GM19397 (cell line): ENCODE data around the gene PDZD4.

Experiments
- ATAC-seq: cut with Tn5 transposase; IDR thresholded peaks from one replicate; pipeline ENCODE4 v1.9.1; 2021; ENCODE audit warnings: mild to moderate bottlenecking, moderate library complexity; ENCODE audit not compliant: unreplicated experiment

The PDZD4 gene

DNA sequence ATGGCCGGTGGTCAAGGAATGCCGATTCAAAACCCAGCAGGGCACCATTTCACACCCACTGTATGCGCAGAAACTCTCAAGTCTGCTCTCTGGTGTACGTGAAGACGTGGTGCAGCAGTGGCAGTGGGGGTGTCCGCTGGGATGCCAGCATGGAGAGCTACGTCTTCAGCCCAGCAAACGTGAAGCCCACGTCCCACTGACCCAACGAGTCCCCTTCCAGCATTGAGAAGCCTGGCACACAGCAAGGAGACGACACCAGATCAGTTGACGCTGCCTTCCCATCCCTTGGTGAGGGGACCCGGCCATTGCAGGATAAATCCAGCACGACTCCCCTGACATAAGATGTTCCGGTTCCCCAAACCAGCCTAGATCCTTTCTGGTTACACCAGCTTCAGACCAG lies 68.5 kb downstream of the PDZD4 start:
- no peak for ATAC-seq

GRCh38 chrX:153755136-153755535 lies 75.2 kb downstream of the PDZD4 start:
- no peak for ATAC-seq
